ENCODE measurements around the gene FOXN3.

The FOXN3 gene

GRCh38 chr14:89197623-89198022 is 219.4 kb downstream of the FOXN3 start:
- DNase-seq (ENCODE audit: low read depth in 2 of 2), result no peak

DNA sequence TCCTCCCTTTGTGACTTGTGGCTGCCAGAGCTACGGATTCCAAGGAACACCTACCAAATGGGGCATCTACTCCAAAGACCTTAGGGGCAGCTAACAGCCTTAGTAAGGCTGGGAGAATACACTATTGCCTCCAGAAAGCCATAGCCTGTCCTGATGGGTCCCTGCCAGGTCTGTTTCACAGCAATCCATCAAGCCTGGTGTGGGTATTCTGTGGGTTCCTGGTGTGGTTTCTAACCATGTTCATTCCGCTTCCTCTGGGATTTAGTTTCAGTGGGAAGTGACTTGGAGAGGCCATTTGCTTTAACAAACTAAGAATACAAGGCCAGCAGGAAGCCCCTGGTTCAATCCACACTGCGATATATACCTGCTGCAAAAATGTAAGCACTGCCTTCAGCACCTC is 220.5 kb downstream of the FOXN3 start:
- DNase-seq (ENCODE audit: low read depth in 2 of 2), result no peak

DNA sequence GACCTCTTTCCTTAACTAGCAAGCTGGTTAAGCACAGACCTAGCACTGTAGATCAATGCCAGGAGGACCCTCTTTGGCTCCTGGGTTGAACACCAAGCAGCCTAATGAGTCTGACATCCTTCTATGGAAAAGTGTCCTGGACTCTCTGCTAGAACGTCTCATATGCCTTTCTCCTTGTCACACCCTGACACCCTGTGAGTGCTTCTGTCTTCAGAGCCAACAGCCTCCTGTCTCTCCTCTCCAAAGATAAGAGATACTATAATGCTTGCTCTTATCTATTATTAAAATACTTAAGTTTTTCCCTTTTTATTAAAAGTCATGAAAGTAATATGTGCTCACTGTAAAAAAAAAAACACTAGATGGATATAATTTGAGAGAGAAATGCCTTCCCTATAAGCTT is 222.7 kb downstream of the FOXN3 start:
- DNase-seq (ENCODE audit: low read depth in 2 of 2), result no peak

GRCh38 chr14:89190765-89191513 is 226.1 kb downstream of the FOXN3 start:
- no peak for DNase-seq (ENCODE audit: low read depth in 2 of 2)

DNA sequence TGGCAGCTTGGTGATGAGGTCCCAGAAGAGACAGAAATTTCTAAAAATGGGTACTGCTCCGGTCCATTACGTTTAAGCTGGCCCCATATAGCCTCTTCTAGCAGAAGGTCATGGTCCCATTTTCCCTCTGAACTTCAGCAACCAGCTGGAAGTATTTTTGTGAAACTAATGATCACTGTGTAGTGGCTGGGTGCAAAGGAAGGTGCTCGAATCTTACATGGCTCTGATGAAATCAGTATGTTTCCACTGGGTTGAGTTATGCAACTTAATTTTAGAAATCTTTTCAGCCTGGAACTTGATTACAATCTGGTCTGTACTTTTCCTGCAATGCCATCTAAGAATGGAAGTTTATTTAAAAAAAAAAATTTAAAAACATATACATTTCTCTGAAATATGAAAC is 228.5 kb downstream of the FOXN3 start:
- no peak for DNase-seq (ENCODE audit: low read depth in 2 of 2)

DNA sequence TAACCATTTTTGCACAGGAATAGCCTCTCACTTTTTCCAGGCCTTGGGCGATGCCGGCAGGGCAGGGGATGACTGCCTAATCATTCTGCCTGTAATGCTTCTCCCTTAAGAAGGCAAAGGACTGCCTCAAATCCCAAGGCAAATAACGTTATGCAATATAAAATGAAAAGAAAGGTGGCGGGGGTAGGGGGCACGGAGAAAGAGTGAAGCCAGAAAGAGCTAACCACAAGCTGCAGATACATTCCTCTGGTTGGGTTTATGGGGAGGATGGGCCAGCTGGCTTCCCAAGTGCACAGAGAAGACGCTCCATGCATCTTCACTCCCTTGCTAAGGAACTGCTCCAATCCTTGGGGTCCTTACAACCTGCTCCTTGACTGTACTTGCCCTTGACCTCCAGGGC is 229.5 kb downstream of the FOXN3 start:
- no peak for DNase-seq (ENCODE audit: low read depth in 2 of 2)

DNA sequence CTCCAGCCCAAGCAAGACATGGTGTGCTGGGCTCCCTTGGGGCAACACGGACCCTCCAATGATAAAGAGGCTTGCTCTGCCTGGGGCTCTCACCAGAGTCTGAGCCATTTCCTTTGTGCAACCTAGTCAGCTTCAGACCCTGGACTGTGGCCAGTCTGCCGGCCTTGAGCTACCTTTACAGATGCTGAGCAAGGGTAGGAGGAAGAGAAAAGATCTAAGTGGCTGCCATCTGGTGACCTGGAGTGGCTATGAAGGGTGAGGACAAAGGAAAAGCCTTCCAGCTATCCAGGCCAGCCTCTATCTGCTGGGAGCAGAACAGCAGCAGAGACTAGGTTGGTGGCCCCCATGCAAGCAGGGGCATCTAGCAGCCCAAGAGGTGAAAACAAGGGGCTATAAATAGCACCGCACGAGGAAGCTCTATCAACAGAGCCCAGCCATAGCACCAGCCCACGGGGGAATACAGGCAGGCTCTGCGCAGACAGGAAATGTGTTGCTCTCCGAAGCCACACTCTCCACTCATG is 230.1 kb downstream of the FOXN3 start:
- no peak for DNase-seq (ENCODE audit: low read depth in 2 of 2)

GRCh38 chr14:89185919-89186855 is 230.8 kb downstream of the FOXN3 start:
- no peak for DNase-seq (ENCODE audit: low read depth in 2 of 2)

DNA sequence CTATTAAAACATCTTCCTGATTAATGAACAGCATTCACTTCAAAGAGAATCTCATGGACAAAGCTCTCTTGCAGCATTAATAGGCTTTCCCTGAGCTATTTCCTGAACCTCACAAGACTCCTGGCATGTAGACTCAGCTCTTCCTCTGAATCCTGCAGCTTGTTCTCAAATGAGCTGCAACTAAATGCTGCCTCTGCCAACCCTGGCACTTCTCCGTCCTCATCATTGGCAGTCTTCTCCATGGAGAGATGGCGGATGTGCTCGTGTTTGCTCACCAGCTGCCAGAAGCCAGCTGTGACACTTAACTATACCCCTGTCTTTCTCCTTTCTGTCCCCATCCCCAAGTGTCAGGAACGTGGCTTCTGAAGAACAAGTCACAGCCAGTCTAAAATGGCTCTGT is 232.1 kb downstream of the FOXN3 start:
- no peak for DNase-seq (ENCODE audit: low read depth in 2 of 2)

GRCh38 chr14:89182326-89182725 is 234.7 kb downstream of the FOXN3 start:
- DNase-seq (ENCODE audit: low read depth in 2 of 2), result no peak

DNA sequence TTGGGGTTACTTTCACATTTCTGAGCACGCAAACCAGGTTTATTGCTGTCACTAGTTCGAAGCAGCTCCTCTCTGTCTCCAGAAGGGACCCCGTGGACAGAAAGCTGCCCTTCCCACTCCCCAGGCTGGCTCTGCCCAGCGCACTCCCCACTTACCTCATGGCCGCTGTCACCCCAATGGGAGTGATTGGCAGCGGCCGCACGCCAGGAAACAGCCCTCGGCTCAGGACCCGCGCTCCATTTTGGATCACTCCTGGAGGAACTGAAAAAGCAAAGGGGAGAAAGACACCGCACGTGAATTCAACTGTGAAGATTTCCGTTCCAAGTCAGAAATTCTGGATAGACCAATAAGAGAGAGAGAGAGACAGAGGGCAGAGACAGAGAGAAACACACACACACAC is 236.5 kb downstream of the FOXN3 start:
- DNase-seq (ENCODE audit: low read depth in 2 of 2), result no peak

DNA sequence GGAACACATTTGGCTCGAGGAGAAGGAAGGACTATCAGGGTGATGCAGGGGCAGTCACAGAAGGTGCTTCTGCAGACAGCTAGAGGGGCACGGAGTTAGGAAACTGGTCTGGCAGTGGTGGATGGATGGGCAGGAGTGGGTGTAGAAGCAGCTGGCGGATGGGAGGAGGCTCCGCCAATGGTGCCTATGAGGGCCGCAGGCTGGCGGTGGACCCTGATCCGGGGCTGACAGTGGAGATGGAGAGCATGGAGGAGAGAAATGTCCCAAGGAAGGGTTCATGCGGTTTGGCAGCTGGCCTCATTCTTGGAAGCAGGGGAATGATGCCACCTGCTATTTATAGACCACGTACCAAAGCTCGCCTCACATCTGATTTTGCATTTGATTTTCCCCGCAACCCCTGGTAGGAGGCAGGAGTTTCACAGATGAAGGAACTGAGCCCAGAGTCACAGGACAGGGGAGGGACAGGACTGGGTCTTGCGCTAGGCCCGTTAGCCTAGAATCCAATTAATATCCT is 237.1 kb downstream of the FOXN3 start:
- no peak for DNase-seq (ENCODE audit: low read depth in 2 of 2)

- DNase-seq (ENCODE audit: low read depth in 2 of 2), result no peak
These were observed 238.1 kb downstream of the FOXN3 start for GRCh38 chr14:89178800-89179535.

- no peak for DNase-seq (ENCODE audit: low read depth in 2 of 2)
These were observed 238.7 kb downstream of the FOXN3 start for GRCh38 chr14:89178376-89178775.

- no peak for DNase-seq (ENCODE audit: low read depth in 2 of 2)
These were observed 240.9 kb downstream of the FOXN3 start for GRCh38 chr14:89175881-89176799.

DNA sequence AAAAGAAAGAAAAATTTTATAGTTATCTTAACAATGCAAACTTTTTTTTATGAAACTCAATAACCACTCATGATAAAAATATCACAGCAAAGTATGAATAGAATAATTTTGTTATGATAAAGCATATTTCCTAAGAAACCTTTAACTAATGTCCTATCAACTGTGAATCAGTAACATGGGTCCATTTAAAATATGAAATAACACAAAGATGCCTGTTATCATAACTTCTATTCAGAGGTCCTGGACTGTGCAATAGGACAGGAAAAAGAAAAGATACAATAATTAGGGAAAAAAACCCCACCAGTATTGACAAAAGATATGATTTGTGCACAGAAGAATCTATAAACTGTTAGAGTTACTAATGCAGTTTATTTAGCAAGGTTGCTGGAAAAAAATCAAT is 245.4 kb downstream of the FOXN3 start:
- DNase-seq (ENCODE audit: low read depth in 2 of 2), result no peak

DNA sequence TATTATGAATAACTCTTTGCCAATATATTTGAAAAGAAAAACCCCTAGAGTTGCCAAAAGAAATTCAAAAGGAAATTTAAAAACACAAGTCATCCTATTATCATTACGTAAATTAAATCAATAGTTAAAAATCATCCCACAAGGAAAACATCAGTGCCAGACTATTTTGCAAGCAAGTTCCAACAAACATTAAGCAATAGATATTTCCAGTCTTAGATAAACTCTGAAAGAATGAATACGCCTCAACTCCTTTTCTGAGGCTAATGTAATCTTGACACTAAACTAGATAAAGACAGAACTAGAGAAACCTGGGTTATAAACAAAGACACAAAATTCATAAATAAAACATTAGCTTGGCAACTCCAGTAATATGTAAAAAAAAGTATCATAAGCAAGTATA is 245.9 kb downstream of the FOXN3 start:
- no peak for DNase-seq (ENCODE audit: low read depth in 2 of 2)

- no peak for DNase-seq (ENCODE audit: low read depth in 2 of 2)
These were observed 249.3 kb downstream of the FOXN3 start for GRCh38 chr14:89167705-89168104.

DNA sequence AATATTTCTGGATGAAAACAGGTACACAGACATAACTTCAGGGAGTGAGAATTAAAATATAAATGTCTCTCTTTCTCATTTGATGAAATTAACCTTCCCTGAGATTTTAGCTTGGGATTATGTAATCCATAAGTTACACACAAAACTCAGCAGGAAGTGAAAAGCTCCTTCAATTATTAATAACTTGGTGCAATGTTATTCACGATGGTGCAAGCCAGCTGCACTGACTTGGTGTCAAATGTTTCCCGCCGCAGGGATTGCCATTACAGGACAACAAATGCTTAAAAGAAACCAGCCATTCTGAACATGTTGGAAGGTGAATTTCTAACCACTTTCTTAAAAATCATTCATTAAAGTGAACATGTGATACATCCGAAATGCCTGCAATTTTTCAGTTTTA is 250.4 kb downstream of the FOXN3 start:
- DNase-seq (ENCODE audit: low read depth in 2 of 2), result no peak

All from activated CD8-positive, alpha-beta memory T cell treated with anti-CD3 and anti-CD28 coated beads for 4 hours (primary cell).